NCI-H748 (cell line): Measurements from ENCODE around the gene ZNF79.
"Not testable (repeated sequence)": the region's sequence is repeated elsewhere in the genome, so short reads cannot be mapped to it uniquely, and the experiment has no call there.

Source experiments
- DNase-seq: peaks from one replicate; lab custom pipeline; 2025; ENCODE audit not compliant: unreplicated experiment; lab: John Stamatoyannopoulos, UW

ZNF79 gene

GRCh38 chr9:127452691-127453090 is 28.5 kb downstream of the ZNF79 start:
- DNase-seq = peak; percentile 13

- peak; percentile 36 for DNase-seq
Observed at GRCh38 chr9:127455324-127455992, 31.3 kb downstream of the ZNF79 start.

- DNase-seq = no peak
Observed at GRCh38 chr9:127457191-127457878, 33.2 kb downstream of the ZNF79 start.

- no peak for DNase-seq
Observed at GRCh38 chr9:127458921-127459320, 34.7 kb downstream of the ZNF79 start.

- DNase-seq = no peak
Observed at GRCh38 chr9:127463382-127463781, 39.2 kb downstream of the ZNF79 start.

GRCh38 chr9:127463911-127464310 is 39.7 kb downstream of the ZNF79 start:
- no peak for DNase-seq

- DNase-seq = not testable (repeated sequence)
Observed at GRCh38 chr9:127466407-127466917, 42.3 kb downstream of the ZNF79 start.

GRCh38 chr9:127467621-127468020 is 43.4 kb downstream of the ZNF79 start:
- no peak for DNase-seq

- DNase-seq = no peak
Observed at GRCh38 chr9:127470662-127471061, 46.5 kb downstream of the ZNF79 start.

- DNase-seq = no peak
Observed at GRCh38 chr9:127473501-127473900, 49.3 kb downstream of the ZNF79 start.

GRCh38 chr9:127473932-127474331 is 49.8 kb downstream of the ZNF79 start:
- no peak for DNase-seq

- no peak for DNase-seq
Observed at GRCh38 chr9:127474592-127474991, 50.4 kb downstream of the ZNF79 start.

- no peak for DNase-seq
Observed at GRCh38 chr9:127479507-127480081, 55.4 kb downstream of the ZNF79 start.

- no peak for DNase-seq
Observed at GRCh38 chr9:127482662-127483061, 58.5 kb downstream of the ZNF79 start.

- DNase-seq = no peak
Observed at GRCh38 chr9:127485995-127486394, 61.8 kb downstream of the ZNF79 start.

GRCh38 chr9:127488946-127489345 is 64.8 kb downstream of the ZNF79 start:
- DNase-seq = no peak

- no peak for DNase-seq
Observed at GRCh38 chr9:127489471-127490115, 65.4 kb downstream of the ZNF79 start.

GRCh38 chr9:127490535-127491230 is 66.5 kb downstream of the ZNF79 start:
- DNase-seq = no peak

GRCh38 chr9:127491516-127491915 is 67.3 kb downstream of the ZNF79 start:
- no peak for DNase-seq

GRCh38 chr9:127492616-127493015 is 68.4 kb downstream of the ZNF79 start:
- no peak for DNase-seq
